ENCODE data around the gene SCUBE3.
A peak's percentile ranks its signal among the peaks of the same experiment; 100 is the strongest.

SCUBE3 gene

DNA sequence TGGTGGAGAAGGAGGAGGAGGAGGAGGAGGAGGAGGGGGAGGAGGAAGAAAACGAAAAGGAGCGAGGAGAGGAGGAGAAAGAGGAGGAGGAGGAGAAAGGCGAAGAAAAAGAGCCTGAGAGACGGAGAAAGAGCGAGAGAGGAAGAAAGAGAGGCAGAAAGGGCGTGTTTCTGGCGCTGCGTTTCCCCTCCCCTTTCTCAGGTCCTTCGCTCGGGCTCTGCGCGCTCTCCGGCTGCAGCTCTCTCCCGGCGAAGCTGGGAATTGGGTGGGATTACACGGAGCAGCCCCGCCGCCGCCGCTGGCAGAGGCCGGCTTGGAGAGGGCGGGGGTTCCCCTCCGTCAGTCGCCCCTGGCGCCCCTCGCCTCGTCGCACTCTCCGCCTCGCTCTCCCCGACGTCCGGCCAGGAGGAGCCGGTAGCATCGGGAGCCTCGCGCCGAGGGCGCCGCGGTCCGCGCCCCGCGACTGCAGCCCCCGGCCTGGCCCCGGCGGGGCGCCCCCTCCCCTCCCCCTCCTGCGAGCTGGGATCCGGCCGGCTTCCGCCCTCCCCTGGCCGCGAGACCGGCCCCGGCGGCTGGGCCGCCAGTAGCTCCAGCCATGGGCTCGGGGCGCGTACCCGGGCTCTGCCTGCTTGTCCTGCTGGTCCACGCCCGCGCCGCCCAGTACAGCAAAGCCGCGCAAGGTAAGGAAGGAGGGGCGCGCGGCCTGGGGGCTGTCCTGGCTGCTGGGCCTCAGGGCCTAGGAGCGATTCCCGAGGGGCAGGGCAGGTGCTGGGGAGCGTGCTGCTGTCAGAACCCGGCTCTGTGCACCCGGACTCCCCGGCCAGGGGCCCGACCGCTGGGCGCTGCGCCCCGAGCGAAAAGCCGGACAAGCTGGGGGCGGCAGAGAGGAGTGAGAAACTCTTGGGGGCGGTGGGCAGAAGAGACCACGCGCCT is at the start of gene SCUBE3:
Gene SCUBE3 (plus strand): TSS at position 133 of the 933 bp plus-strand sequence. CDS start 463 bp downstream, at position 596.
- DNase-seq (ENCODE audit: low spot score): peak; percentile 86

DNA sequence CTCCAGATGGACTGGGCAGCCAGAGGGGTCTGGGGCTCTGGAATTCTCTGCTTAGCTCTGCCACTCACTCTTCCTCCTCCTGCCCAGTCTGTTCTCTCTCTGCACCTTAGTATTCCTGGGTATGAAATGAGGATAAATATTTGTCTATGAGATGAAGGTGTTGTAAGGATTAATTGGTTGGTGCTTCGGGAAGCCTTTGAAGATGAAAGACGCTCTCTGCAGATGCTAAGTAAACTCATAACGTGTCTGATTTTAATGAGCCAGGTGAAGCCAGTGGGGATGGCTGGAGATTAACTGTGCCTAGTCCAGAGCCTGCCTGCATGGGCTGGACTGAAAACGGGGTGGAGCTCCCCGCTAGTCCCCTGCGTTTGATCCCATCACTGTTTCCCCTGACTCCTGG is 49.5 kb upstream of the SCUBE3 start:
- DNase-seq (ENCODE audit: low spot score): no peak

DNA sequence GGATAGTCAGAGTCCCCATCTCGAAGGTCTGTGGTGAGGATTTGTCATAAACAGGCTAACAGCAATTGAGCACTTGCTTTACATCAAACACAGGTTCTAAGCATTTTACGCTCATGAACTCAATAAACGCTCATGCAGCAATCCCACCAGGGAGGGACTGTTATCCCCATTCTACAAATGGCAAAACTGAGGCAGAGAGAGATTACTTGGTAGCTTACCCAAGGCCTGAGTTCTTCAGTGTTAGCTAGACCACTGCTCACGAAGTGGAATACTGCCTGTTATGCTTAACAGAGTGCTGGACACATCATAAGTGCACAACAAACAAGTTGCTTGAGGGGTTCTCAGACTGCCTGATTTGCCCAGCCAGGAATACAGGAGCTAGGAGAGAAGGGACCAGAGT is 48.9 kb upstream of the SCUBE3 start:
- no peak for DNase-seq (ENCODE audit: low spot score)

DNA sequence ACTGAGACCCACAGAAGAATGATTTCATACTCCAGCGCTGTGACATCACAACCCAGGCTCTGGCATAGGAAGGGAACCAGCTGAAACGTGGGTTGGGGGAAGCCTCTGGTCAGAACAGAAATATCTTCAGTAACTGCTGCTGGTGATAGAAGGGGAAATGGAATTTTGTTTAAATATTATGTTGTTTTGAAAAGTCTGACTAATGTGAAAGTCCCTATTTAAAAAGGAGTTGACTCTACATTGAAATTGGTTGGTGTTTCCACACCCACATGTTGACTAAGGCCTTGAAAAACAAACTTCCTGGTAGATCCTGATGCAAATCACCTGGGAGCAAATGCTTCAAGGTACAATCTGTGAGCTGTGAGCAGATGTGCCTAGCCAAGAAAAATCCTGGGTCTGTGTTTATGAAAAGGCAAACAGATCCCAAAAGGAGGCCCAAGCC is 48.1 kb upstream of the SCUBE3 start:
- no peak for DNase-seq (ENCODE audit: low spot score)

DNA sequence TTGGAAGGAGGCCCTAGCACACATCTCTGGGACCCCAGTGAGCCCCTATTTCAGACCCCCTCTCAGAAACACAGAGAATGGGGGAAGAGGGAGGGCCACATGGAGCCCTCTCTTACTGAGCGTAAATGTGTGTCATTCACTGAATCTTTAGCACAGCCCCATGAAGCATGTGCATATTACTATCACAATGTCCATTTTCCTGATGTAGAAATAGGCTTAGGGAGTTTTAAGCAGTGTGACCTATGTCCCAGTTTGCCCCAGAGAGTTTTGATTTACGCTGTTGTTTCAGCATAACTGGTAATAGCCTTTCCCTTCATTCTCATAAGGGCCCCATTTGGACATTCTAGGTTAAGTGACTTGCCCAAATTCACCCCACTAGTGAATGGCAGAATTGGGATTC is 47.6 kb upstream of the SCUBE3 start:
- no peak for DNase-seq (ENCODE audit: low spot score)

DNA sequence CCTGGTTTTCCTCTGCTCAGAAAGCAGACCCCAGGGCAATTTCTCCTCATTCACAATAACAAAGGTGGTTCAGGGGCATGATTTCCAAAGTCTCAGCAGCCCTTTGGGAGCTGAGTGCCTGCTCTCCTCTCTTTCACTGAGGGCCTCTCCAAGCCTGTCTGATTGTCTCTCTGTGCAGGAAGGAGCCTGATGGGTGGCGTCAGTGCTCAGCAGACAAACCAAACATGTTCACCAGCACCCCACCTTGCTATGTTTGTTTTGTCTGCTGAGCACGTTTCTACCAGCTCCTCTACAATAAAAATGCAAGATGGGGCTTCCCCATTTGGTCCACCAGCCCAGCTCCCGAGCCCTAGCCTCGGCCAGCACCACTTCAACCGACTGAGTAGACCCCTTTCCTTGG is 47.2 kb upstream of the SCUBE3 start:
- DNase-seq (ENCODE audit: low spot score): no peak

DNA sequence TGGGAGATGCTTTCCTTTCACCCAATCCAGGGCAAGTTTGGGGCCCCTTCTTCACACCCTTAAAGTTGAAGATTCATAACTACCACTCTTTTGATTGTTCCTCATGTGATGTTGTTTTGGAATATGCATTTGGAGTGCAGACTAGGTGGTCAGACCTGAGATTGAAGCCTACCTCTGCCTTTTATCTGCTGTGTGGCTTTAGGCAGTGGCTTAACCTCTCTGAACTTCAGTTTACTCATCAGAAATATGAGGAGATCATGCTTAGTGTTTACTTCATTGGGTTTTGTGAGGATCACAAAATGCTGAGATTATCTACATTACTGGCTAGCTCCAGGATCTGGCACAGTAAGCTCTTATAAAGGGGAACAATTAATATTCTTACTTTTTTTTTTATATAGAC is 46.3 kb upstream of the SCUBE3 start:
- no peak for DNase-seq (ENCODE audit: low spot score)

GRCh38 chr6:35168461-35168861 is 45.3 kb upstream of the SCUBE3 start:
- no peak for DNase-seq (ENCODE audit: low spot score)

DNA sequence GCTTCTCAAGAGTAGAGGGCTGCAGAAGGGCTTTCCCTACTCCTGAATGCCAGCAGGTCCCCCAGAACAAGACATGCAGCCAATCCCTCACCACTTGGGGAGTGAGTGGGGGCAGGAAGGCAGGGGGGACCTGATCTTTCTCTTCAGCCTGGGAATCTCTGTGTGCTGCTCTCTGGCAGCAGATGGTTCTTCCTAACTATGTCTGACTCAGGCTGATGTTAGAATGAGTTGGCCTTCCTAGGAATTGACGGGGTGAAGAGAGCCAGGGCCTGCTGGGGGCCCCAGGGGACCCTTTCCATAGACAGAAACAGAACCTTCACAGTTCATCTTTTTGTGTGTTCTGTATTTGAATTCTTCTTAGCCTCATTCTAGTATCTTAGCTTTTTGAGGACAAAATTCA is 43.6 kb upstream of the SCUBE3 start:
- no peak for DNase-seq (ENCODE audit: low spot score)

GRCh38 chr6:35170891-35171290 is 42.9 kb upstream of the SCUBE3 start:
- no peak for DNase-seq (ENCODE audit: low spot score)

GRCh38 chr6:35173044-35173426 is 40.7 kb upstream of the SCUBE3 start:
- no peak for DNase-seq (ENCODE audit: low spot score)

DNA sequence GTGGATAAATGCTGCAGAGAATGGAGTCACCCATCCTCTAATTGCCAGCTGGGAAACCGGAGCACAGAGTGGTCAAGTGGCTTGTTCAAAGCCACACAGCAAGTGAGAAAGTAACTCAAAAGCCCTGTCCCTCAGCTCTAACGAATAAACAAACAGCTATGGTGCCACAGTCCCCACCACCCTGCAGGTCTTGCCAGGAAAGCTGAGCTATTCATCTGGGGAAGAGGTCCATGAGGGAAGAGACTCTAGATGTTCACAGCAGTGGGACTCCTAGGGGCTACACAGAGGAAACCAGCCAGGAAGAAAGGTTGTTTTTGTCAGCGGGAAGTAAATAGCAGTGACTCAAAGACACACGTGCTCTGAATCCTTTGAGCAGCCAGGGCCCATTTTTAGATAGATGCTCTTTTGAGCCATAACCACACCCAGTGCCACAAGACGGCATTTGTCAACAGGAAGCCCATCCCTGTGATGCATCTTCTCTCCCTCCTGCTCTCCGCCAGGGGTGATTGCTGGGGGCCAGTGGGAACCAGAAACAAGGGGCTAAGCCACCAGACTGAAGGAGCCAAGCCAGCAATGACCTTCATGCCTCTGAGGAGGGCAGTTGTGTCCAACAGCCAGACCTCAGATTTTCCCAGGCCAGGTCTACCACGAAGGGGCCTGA is 40.2 kb upstream of the SCUBE3 start:
- DNase-seq (ENCODE audit: low spot score): no peak

GRCh38 chr6:35174088-35174434 is 39.7 kb upstream of the SCUBE3 start:
- no peak for DNase-seq (ENCODE audit: low spot score)

- DNase-seq (ENCODE audit: low spot score): no peak
Observed at GRCh38 chr6:35174501-35174900, 39.3 kb upstream of the SCUBE3 start.

DNA sequence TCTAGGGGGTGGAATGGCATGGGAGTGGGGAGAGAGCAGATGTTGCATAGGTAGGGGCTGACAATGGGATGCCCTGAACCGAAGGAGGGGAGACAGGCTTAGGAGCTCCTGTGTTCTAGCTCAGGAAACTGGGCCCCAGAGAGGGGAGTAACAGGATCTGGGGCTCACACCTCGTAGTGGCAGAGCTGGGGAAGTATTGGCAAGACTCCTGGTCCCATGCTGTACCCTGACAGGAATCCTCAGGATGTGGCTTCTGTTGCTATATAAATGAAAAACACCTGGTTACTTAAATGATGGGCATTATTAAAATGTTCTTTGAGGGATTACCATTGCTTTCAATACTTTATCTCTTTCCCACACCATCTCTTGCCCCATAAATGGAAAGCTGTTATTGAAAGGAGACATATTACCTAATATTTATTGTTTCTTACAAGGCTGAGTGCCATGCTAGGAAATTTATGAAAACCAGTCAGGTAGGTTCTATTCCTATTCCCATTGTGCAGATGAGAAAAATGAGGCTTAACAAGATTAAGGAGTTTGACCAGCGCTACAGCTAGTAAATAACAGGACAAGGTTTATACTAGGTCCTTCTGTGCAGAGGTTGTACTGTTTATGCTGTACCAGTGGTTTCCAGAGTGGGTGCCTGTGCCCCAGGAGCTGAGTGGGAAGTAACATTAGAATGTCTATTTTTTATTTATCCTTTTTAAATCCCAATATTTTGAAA is 37.3 kb upstream of the SCUBE3 start:
- no peak for DNase-seq (ENCODE audit: low spot score)

DNA sequence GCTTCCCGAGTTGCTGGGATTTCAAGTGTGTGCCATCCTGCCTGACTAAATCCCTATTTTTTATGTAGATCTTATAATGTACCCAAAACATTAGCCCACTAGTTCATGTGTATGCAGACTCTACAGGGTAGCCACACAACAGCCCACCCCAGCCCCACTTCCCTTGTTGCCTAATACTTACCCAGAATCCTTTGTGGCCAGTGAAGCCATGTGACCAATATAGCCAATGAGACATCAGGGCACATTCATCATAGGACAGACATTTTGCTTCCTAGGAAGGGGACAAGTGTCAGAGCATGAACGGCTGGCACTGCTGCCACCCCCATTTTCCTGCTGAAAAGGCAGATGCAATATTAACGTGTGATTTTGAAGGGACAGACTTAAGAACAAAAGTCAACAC is 36.6 kb upstream of the SCUBE3 start:
- no peak for DNase-seq (ENCODE audit: low spot score)

DNA sequence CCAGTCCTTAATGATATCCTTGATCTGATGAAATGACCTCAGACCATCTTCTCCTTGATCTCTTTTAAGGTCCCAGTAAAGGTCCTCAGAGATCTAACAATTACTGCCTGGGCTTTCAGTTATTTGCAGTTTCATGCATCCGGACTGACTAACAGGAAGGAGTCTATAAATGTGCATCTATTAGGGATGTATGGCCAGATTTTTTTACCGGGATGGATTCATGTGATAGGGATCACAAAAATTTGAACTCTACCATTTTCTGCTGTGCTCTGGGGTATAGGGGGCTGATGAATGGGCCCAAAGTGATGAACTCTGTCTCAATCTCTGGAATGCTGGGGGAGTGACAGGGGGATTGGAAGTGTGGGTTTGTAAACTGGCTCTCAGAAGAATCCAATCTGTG is 36.2 kb upstream of the SCUBE3 start:
- no peak for DNase-seq (ENCODE audit: low spot score)

- no peak for DNase-seq (ENCODE audit: low spot score)
Observed at GRCh38 chr6:35178012-35178411, 35.7 kb upstream of the SCUBE3 start.

DNA sequence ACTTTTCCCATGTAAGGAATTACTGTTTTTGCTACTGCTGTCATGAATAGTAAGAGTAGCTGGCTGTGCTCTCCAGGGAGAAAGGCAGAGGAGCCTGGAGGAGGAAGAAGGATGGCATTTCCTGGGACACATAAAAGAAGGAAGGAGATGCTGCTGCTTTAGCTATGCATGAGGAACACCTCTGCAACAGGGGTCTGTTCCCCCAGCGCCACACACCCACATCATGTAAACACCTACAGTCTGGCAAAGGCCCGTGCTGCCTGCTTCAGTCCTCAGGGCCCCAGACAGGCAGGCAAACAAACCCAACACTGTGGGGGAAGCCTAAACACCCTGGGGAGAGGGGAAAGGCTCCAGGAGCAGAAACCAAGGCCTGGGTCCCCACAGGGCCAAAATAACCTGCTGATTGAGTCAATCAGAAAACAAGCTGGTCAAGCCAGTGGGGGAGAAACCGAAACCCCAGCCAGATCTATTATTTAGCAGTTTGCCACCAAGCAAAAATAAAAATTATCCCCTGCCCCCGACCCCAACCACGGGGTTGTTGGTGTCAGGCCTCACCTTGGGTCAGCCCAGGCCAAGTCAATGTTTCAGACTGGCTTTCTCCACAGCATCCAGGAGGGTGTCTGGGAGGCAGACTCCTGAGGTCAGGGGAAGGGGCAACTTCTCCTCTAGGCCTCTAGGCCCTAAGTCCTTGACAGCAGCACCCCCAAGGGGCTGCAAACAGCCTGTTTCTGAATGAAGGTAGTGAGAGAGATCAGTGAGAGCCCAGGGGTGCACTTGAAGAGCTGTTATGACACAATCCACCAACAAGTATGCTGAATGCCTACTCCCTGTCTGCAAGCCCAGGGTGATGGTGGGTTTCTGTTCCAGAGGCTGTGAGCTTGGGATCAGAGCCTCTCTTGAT is 34.6 kb upstream of the SCUBE3 start:
- DNase-seq (ENCODE audit: low spot score): no peak

DNA sequence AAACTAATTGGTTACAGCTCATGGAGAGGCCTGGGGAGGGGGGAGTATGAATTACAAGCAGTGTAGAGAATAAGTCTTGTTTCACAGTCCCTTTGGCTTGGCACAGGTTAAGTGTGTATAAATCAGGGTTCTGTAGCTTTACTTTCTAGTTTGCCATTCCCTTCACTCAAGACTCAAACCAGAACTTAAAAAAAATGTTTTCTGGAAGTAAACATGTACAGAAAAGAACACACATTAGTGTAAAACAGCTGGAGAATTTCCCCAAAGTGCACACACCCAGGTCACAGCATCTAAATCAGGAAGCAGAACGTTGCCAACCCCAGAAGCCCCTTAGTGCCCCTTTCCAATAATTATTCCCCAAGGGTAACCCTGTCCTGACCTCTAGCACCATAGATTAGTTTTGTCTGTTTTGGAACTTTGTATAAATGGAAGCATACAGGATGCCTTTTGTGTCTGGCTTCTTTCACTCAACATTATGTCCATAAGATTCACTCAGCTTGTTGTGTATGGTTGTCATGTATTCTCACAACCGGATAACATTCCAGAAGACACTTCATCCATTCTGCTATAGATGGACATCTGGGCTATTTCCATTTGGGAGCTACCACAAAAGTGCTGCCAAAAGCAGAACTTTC is 33.7 kb upstream of the SCUBE3 start:
- DNase-seq (ENCODE audit: low spot score): no peak

- no peak for DNase-seq (ENCODE audit: low spot score)
Observed at GRCh38 chr6:35181308-35181932, 32.3 kb upstream of the SCUBE3 start.

All from ecto neural progenitor cell (in vitro differentiated cells).